NCI-H226 (cell line): Measurements from ENCODE around the gene KXD1.
"Not testable (repeated sequence)": the region's sequence is repeated elsewhere in the genome, so short reads cannot be mapped to it uniquely, and the experiment has no call there.

Source experiments
- DNase-seq: peaks from one replicate; pipeline ENCODE4 v3.0.0-alpha.2; 2015

The KXD1 gene, protein sequence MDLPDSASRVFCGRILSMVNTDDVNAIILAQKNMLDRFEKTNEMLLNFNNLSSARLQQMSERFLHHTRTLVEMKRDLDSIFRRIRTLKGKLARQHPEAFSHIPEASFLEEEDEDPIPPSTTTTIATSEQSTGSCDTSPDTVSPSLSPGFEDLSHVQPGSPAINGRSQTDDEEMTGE

GRCh38 chr19:18557411-18558201 lies at the start of gene KXD1:
Gene KXD1 (plus strand): TSS chr19:18557870. CDS start chr19:18562057, 4,187 bp downstream.
- peak; percentile 97 for DNase-seq

DNA sequence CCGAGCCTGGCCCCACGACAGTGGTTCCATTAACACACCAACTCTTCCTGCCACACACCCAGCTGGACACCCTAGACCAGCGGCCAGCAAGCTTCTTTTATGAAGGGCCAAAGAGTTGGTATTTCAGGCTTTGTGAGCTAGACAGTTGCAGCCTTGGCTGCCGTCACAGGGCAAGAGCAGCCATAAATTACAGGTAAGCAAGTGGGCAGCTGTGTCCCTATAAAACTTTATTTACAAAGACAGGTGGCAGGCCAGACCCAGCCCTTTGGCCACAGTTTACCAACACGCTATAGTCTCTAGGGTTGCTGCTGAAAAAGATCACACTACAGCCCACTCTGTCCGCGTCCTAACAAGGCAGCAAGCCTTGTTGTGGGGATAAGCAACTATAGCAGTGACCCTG lies 49.1 kb upstream of the KXD1 start:
- no peak for DNase-seq

DNA sequence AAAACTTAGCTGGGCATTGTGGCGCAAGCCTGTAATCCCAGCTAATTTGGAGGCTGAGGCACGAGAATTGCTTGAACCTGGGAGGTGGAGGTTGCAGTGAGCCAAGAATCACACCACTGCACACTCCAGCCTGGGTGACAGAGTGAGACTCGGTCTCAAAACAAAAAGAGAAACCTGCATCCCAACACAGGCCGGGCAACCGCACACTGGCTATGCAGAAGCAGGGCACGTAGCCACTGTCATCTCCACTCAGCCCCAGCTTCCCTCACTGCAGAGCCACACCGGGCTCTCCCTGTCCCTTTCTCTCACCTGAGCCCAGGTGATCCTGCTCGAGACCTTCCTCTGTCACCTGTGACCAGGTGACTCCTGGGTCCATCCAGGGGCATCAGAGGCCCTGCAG lies 47.5 kb upstream of the KXD1 start:
- no peak for DNase-seq

- DNase-seq, result no peak
Measured at GRCh38 chr19:18513868-18514267, 43.8 kb upstream of the KXD1 start.

DNA sequence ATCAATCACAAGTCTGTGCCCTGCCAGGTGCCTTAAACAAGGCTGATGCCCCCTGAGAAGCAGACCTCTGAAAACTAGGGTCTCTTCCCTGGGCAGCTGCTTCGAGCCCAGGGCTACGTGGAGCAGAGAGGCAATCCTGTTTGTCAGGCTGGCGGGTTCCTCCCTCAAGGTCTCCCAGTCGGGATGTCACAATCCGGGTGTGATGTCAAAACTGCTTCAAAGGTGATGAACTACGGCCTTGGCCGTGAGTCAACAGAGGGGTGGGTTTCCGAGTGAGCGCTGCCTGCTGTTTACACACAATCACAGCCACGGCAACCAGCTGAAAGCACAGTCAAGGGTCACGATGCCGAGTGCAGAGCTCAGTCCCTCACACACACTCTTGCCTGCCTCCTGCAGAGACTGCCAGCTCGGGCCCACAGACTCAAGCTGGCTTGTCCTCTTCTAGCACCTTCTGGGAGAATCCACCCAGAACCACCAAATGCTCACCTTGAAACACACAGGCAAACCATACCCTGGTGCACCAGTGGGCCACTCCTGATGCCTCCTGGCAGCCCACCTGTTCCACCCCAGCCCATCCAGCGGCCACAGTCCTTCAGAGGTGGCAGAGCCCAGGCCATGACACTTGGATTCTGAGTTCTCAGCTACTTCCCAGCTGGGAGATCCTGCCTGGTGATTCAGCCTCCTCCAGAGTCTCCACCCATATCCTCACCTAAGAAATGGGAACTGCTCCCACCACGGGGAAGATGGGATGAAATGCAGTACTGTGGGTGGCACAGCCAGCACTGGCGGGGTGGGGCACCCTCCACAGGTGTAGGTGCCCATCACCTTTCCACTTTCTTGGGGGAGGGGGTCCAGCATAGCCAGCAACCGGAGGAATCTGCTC lies 42.6 kb upstream of the KXD1 start:
- DNase-seq, result no peak

DNA sequence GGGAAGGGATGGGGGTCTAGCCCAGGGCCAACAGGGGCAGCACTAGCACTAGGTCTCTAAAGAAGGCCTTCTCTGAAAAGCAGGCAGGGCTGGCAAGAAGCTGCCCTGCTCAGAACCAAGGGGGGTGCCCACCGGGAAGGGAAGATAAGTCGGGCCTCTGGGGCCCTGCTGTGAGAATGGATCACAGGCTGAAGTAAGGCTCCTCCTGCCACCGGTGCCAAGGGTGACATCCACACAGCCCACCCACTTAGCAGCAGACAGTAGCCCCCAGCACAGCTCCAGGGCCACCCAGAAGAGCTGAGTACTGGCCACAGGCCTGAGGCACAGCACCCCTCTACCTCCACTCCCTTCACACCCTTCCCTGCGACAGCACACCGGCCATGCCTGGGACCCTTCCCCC lies 41.7 kb upstream of the KXD1 start:
- no peak for DNase-seq

DNA sequence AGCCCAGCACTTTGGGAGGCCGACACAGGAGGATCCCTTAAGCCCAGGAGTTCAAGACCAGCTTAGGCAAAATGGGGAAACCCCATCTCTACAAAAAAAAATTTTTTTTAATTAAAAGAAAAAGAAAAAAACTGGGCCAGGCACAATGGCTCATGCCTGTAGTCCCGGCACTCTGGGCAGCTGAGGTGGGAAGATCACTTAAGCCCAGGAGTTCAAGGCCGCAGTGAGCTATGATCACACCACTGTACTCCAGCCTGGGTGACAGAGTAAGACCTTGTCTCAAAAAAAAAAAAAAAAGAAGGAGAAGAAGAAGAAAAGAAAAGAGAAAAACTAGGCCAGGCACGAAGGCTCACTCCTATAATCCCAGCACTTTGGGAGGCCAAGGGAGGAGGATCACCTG lies 40.1 kb upstream of the KXD1 start:
- no peak for DNase-seq

- DNase-seq, result no peak
Measured at GRCh38 chr19:18518639-18519038, 39.0 kb upstream of the KXD1 start.

DNA sequence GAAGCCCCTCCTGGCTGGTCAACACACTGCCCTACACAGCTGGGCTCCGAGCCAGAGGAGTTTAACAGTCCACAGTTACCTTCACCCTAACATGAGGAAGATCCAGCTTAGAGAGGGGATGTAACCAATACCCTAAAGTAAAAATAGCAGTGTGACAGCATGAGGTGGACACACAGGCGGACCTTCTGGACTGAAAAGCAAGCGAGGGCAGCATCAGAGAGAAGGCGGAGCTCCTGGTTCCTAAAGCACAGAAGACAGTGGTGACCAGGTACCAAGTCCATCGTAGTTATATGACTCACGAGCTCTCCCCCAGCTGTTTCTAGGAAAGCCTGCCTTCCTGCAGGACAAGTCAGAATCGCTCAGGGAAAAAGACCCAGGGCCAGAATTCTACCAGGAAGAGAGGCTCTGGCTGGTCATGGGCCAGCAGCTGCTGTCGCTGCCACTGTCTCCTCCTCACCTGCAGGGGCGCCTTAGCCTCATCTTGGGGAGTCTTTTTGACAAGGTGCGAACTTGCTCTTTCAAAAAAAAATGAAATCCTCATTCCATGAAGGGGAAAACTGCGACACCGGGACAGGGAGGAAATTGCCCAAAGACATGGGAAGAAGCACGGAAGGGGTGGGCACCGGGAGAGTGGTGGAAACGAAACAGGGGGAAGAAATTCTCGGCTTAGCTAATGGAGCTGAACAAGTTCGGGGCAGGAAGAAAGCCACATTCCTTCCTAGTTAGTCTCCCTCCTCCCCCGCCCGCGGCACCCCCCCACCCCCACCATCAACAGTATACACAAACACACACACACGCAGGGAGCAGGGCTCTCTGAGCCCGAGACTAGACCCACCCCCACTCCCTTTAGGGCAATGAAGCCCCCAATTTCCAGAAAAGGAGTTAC lies 37.5 kb upstream of the KXD1 start:
- DNase-seq, result peak; percentile 89

GRCh38 chr19:18520848-18521691 lies 36.6 kb upstream of the KXD1 start:
- no peak for DNase-seq

DNA sequence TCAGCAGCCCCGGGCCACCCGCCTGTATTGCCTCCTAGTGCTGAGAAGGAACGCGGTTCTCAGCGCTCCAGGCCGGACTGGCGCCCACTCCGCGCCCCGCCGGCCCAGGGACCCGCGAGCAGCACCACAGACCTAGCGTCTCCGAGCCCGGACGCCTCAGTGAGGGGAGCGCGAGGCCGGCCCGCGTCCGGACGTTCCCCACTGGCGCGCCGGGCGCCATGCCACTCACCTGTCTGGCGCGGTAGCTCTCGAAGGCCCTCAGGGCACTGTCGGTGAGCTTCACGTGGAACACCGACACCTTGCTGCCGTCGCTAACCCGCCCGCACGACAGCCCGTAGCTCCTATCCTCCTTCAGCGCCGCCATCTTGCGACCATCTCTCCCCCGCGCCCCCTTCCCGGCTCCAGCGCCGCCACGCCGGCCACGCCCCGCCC lies 36.0 kb upstream of the KXD1 start, which contains the start of gene ELL:
Gene ELL (minus strand): TSS at position 379 of the 432 bp plus-strand sequence. CDS start 15 bp downstream, at position 364.
- no peak for DNase-seq

DNA sequence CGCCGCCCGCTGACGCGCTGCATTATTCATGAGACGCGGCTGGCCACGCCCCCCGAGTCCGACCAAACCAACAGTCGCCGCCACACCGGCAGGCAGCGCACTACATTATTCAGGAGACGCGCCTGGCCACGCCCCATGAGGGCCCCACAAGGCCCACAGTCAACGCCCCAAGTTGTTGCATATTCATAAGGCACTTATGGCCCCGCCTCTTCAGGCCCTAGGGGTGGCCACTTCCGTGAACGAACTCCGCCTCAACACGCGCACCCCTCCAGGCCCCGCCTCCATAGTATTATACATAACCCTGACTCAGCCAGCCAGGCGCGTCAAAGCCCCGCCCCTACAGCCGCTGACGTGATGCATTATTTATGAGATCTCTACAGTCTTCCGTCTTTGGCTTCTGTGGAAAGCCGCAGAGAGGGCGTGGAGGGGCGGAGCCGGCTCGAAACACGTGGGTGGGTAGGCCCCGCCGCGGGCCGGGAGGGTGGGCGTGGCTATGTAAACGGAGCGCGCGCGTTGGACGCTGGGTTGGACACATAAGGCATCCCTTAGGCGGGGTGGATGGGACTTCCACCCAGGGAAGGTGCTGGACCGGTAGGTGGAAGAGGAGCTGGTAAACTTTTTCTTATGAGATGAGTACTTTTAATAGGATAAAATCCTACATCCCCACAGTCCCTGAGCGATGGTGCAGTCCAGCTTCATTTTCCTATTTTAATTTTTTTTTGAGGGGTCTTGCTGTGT lies 35.4 kb upstream of the KXD1 start:
- peak; percentile 98 for DNase-seq

DNA sequence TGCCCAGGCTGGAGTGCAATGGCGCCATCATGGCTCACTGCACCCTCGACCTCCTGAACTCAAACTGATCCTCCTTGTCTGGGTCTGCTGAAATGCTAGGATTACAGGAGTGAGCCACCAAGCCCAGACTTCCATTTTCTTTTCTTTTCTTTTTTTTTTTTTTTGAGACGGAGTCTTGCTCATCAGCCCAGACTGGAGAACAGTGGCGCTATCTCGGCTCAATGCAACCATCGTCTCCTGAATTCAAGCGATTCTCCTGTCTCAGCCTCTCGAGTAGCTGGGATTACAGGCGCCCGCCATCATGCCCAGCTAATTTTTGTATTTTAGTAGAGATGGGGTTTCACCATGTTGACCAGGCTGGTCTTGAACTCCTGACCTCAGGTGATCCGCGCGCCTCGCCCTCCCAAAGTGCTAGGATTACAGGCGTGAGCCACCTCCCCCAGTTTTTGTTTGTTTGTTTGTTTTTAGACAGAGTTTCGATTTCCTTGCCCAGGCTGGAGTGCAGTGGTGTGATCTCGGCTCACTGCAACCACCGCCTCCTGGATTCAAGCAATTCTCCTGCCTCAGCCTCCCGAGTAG lies 34.7 kb upstream of the KXD1 start:
- not testable (repeated sequence) for DNase-seq

DNA sequence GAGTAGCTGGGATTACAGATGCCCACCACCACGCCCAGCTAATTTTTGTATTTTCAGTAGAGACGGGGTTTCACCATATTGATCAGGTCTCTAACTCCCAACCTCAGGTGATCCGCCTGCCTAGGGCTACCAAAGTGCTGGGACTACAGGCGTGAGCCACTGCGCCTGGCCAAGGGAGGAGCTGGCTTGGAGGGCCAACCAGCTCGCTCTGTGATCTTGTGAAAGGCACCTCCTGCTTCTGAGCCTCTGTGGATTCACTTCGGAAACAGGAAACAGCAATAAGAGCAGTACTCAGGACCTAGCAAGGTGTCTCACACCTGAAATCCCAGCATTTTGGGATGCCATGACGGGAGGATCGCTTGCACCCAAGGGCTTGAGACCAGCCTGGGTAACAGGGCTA lies 33.8 kb upstream of the KXD1 start:
- DNase-seq, result no peak

GRCh38 chr19:18526316-18526715 lies 31.4 kb upstream of the KXD1 start:
- DNase-seq, result no peak

DNA sequence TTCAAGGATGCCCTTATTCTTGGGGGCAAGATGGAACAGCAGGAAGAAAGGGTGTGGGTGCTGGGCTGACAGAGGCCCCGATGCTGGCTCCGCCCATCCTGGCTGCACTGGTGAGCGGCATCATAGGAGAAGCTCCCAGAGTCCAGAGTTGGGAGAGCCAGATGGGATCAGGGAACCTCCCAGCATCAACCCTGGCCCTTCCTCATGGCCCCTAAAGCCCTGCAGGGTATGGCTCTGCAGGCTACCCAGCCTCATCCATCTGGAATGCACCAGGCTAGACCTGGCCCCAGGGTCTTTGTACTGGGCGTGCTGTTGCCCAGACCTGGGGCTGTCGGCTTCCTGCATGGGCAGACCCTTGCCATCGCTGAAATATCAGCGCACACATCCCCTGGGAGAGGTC lies 27.9 kb upstream of the KXD1 start:
- DNase-seq, result no peak

GRCh38 chr19:18531485-18531884 lies 26.2 kb upstream of the KXD1 start:
- no peak for DNase-seq

GRCh38 chr19:18532168-18532890 lies 25.3 kb upstream of the KXD1 start:
- DNase-seq, result no peak

- DNase-seq, result no peak
Measured at GRCh38 chr19:18533058-18533457, 24.6 kb upstream of the KXD1 start.

DNA sequence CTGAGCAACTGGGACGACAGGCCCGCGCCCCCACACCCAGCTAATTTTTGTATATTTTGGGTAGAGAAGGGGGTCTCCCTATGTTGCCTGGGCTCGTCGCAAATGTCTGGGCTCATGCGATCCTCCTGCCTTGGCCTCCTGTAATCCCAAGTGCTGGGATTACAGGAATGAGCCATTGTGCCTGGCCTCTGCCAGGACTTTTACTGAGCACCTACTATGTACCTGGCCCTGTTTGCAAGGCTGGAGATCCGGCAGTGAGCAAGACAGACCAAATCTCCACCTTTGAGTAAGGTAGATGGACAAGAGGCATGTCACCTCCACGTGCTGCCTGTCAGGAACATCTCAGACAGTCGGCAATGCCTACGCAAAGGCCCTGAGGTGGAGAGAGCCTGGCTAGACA lies 21.2 kb upstream of the KXD1 start:
- no peak for DNase-seq
